Skeletal muscle satellite cell (primary cell): ENCODE measurements around the gene PPP2R2B.

Source experiments
- H3K27me3 ChIP-seq: 2 replicates; pipeline ENCODE4 v1.7.0; 2013; ENCODE audit warnings: low read length; ENCODE audit not compliant: control insufficient read depth, insufficient read depth
- H3K36me3 ChIP-seq: 2 replicates; pipeline ENCODE4 v1.7.0; 2013; ENCODE audit warnings: mild to moderate bottlenecking, control low read depth, low read length; ENCODE audit not compliant: insufficient read depth
- H3K4me1 ChIP-seq: 2 replicates; pipeline ENCODE4 v1.7.0; 2013; ENCODE audit warnings: low read length; ENCODE audit not compliant: control insufficient read depth, insufficient read depth
- H3K4me2 ChIP-seq: 2 replicates; pipeline ENCODE4 v1.7.0; 2013; ENCODE audit warnings: mild to moderate bottlenecking, low read length
- H3K4me3 ChIP-seq: 2 replicates; pipeline ENCODE4 v1.7.0; 2013; ENCODE audit warnings: low read length
- H3K9ac ChIP-seq: 2 replicates; pipeline ENCODE4 v1.7.0; 2013; ENCODE audit warnings: mild to moderate bottlenecking, low read depth, low read length, moderate library complexity
- H3K9me3 ChIP-seq: replicated peaks from 2 replicates; pipeline ENCODE4 v1.7.0; 2013; ENCODE audit warnings: mild to moderate bottlenecking, control low read depth, low read length

PPP2R2B gene

GRCh38 chr5:146635443-146635842, 243.1 kb downstream of the PPP2R2B start:
- H3K27me3 ChIP-seq, result no peaks in the 10 kb centered on the region
- no peak overlapping the region for H3K9ac ChIP-seq
- no peaks in the 10 kb centered on the region for H3K9me3 ChIP-seq
- H3K4me2 ChIP-seq, result no peak overlapping the region
- no peaks in the 10 kb centered on the region for H3K4me1 ChIP-seq
- no peaks in the 10 kb centered on the region for H3K36me3 ChIP-seq
- no peak overlapping the region for H3K4me3 ChIP-seq

DNA sequence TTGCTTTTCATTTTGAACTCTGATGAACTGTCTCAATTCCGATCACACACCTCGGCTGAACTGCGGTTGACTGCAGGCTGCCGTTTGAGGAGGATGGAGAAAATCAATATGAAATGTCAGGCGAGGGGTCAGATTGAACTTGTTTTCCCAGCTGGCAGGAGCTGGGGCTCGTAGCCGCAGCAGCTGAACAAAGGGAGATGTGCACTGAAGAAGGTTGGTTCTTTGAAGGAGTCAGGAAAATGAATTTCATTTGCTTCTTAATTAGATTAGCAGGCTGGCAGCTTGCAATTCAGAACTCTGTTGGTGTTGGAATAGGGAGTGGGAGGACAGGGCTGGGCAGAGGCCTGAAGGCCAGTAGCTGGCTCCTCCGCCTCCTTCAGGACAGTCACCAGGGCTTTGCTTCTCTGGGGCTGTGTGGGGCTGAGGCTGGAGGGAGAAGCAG, 245.2 kb downstream of the PPP2R2B start:
- Histone ChIP-seq H3K4me2 (no peak overlapping the region), H3K27me3 (peaks cover 2% of the 10 kb centered on the region), H3K4me1 (no peaks in the 10 kb centered on the region), H3K36me3 (no peaks in the 10 kb centered on the region), H3K4me3 (no peak overlapping the region), H3K9me3 (no peaks in the 10 kb centered on the region), H3K9ac (no peak overlapping the region)

DNA sequence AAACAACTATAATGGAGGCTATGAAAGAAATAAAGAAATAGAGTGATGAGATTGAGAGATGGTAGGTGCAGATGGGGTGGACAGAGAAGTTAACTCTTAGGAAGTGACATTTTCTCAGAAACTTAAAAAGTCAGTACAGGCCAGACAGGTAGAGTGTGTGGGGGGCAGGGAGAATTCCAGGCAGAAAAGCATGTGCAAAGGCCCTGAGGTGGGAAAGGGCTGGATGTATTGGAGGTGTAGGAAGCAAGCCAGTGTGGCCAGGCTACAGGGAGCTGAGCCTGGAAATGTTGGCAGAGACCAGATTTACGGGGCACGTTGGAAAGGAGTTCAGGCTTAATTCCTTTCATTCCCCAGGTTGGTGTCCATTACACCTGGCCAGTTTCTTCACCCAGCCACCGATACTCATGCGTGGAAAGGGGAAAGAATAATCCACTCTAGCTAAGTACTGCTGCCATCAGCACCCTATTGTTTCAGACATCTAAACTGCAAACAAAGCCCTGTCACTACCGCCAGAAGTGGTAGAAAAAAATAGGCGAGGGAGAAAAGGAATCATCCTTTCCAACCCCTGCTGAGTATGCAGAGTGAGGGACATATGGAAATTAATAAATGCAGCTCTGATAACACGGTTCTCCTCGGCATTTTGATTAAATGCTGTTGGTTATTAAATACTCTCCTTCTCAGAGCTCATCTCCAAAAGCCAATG, 245.8 kb downstream of the PPP2R2B start:
- Histone ChIP-seq H3K4me2 (no peak overlapping the region), H3K4me3 (no peak overlapping the region), H3K36me3 (no peaks in the 10 kb centered on the region), H3K9ac (no peak overlapping the region), H3K9me3 (no peaks in the 10 kb centered on the region), H3K4me1 (no peaks in the 10 kb centered on the region), H3K27me3 (peaks cover 2% of the 10 kb centered on the region)

GRCh38 chr5:146630472-146630871, 248.1 kb downstream of the PPP2R2B start:
- Histone ChIP-seq H3K4me2 (no peak overlapping the region), H3K9me3 (no peaks in the 10 kb centered on the region), H3K9ac (no peak overlapping the region), H3K27me3 (peaks cover 2% of the 10 kb centered on the region), H3K36me3 (no peaks in the 10 kb centered on the region), H3K4me1 (no peaks in the 10 kb centered on the region), H3K4me3 (no peak overlapping the region)

DNA sequence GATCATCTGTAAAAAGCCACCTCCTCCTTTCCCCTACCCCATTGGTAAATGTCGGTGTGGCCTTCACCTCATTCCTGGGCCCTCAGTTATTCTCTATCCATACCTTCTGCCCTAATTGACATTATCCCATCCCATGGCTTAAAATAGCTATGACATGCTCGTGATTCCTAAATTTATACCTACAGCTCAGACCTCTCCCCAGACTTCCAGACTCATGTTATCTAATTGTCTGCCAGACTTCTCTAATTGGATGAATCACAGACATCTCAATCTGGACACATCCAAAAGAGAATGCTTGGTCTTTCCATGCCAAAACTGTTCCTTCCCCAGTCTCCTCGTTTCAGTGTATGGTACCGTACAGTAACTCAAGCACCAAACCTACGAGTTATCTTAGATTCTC, 249.6 kb downstream of the PPP2R2B start:
- Histone ChIP-seq H3K4me3 (no peak overlapping the region), H3K27me3 (peaks cover 2% of the 10 kb centered on the region), H3K4me1 (no peaks in the 10 kb centered on the region), H3K36me3 (no peaks in the 10 kb centered on the region), H3K9ac (no peak overlapping the region), H3K4me2 (no peak overlapping the region), H3K9me3 (no peaks in the 10 kb centered on the region)

DNA sequence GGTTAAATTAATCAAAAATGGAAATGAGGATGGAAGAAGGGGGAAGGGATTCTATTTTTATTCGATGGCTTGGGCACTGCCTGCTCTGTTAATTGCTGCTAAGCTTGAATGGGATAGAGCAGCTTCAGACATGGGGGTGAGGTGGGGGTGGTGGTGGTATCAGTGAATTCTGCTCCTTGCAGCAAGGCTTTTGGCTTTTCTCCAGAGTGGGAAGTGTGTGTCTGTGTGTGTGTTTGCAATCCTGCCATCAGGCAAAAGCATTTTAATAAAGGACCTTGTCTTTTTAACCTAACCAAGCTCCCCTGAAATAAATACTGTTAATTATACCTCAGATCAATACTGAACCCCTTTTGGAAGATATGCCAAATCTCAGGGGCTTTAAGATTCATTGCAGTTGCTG, 251.6 kb downstream of the PPP2R2B start:
- Histone ChIP-seq H3K9me3 (no peaks in the 10 kb centered on the region), H3K27me3 (peaks cover 2% of the 10 kb centered on the region), H3K4me1 (no peaks in the 10 kb centered on the region), H3K36me3 (no peaks in the 10 kb centered on the region), H3K9ac (no peak overlapping the region), H3K4me3 (no peak overlapping the region), H3K4me2 (no peak overlapping the region)

- Histone ChIP-seq H3K9me3 (no peaks in the 10 kb centered on the region), H3K27me3 (peaks cover 2% of the 10 kb centered on the region), H3K36me3 (no peaks in the 10 kb centered on the region), H3K4me3 (no peak overlapping the region), H3K4me2 (no peak overlapping the region), H3K9ac (no peak overlapping the region), H3K4me1 (no peaks in the 10 kb centered on the region)
Measured at GRCh38 chr5:146624179-146624578, 254.4 kb downstream of the PPP2R2B start.

- Histone ChIP-seq H3K27me3 (peaks cover 2% of the 10 kb centered on the region), H3K4me3 (no peak overlapping the region), H3K4me1 (no peaks in the 10 kb centered on the region), H3K9me3 (no peaks in the 10 kb centered on the region), H3K9ac (no peak overlapping the region), H3K4me2 (no peak overlapping the region), H3K36me3 (no peaks in the 10 kb centered on the region)
Measured at GRCh38 chr5:146623666-146624065, 254.9 kb downstream of the PPP2R2B start.

DNA sequence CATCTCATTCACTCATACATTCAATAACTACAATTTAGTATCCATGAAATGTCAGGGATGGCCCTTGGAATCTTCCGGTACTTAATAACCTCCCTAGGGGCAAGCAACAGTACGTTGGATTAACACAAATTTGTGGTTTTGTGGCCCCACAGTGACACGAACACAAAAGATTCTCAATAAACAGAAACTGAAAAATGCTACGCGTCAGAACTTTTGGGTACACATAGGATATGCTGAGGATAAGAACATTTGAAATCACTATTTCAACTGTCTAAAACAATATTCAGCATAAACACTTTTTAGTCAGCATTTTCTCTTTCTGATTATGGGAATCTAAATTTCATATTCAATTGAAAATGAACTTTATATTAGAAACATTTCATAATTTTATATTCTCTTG, 255.5 kb downstream of the PPP2R2B start:
- Histone ChIP-seq H3K4me1 (no peaks in the 10 kb centered on the region), H3K9me3 (no peaks in the 10 kb centered on the region), H3K27me3 (no peaks in the 10 kb centered on the region), H3K4me2 (no peak overlapping the region), H3K4me3 (no peak overlapping the region), H3K36me3 (no peaks in the 10 kb centered on the region), H3K9ac (no peak overlapping the region)

DNA sequence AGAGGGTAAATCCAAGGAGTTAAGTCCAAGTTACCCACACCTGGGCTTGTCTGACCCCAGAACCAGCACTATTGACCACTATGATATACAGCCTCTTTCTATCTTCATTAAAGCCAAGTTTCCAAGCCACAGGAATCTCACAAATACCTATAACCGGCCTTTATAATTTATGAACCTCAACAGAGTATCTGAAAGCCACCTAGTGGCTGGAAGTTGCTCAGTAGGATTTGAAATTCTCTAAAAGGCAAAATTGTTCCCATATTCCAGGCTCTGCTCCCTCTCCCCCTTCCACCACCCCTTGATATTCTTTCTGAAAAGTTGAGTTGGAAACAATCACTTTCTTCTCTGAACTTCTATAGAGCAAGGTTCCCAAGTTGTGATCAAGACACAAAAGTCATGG, 256.2 kb downstream of the PPP2R2B start:
- H3K4me3 ChIP-seq, result no peak overlapping the region

DNA sequence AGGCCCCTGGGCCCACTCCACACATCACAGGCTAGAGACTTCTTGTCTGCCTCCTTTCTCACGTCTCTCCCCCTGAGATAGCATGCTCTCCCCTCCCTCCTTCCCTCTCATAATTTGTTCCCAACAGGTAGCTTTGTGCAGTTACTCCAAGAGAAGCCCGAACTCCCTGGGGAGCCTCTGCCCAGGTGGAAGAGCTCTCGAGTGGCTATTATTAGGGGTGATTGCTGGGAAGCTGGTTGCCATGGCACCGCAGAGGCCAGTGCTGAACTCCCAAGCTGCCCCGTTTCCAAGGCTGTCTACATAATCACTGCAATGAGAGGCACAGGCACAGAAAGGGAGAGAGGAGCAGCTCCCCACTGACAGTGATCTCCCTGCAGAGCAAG, 257.9 kb downstream of the PPP2R2B start:
- Histone ChIP-seq H3K9ac (no peak overlapping the region), H3K4me1 (no peaks in the 10 kb centered on the region), H3K27me3 (no peaks in the 10 kb centered on the region), H3K36me3 (no peaks in the 10 kb centered on the region), H3K4me2 (no peak overlapping the region), H3K4me3 (no peak overlapping the region), H3K9me3 (no peaks in the 10 kb centered on the region)

More for the DNA sequence above, 256.2 kb downstream of the PPP2R2B start:
- H3K9me3 ChIP-seq, result no peaks in the 10 kb centered on the region
- no peak overlapping the region for H3K4me2 ChIP-seq
- no peaks in the 10 kb centered on the region for H3K27me3 ChIP-seq
- H3K4me1 ChIP-seq, result no peaks in the 10 kb centered on the region
- H3K9ac ChIP-seq, result no peak overlapping the region
- no peaks in the 10 kb centered on the region for H3K36me3 ChIP-seq

GRCh38 chr5:146620031-146620668, 258.4 kb downstream of the PPP2R2B start:
- no peaks in the 10 kb centered on the region for H3K4me1 ChIP-seq
- H3K4me2 ChIP-seq, result no peak overlapping the region
- no peak overlapping the region for H3K4me3 ChIP-seq
- H3K36me3 ChIP-seq, result no peaks in the 10 kb centered on the region
- no peaks in the 10 kb centered on the region for H3K9me3 ChIP-seq
- H3K27me3 ChIP-seq, result no peaks in the 10 kb centered on the region
- no peak overlapping the region for H3K9ac ChIP-seq
